ENCODE measurements around the gene ATAD3A.

DNA sequence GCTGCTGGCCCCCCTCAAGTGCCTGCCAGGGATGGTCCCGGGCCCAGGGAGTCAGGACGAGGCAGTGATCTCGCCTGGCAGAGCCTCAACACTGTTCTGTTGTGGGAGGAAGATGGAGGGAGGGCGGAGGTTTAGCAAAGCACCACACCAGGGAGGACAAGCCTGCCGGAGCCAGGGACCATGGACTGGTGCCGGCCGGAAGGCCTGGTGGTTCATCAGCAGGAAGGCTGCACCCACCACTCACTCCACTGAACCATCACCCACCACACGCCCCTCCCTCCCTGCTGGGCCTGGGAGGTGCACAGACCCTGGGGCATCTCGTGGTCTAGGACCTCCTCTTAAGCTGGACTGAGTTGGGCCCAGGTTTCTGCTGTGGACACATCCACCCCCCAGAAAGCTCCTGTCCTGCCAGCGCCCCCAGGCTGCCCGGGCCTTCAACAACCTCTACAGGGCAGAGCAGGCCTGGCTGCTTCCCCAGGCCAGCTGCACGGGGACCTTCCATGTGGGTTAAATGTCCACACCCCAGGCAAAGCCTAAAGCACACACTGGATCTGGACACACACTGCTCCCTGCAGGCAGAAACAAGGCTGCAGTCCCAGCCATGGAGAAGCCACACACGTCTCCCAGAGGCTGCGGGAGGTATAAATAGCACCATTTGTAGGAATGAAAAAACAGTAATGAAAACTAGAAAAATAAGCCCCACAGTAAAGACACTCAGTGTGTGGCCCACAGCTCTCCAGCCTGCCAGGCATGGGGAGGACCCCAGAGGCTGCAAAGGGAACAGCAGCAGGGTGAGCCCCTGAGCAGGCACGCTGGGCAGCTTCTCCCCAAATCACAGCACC lies 38.9 kb downstream of the ATAD3A start:
- TF ChIP-seq CEBPB (IDR thresholded peaks at IDR 0.05) (no peak), EP300 (IDR thresholded peaks at IDR 0.05; ENCODE audit: borderline replicate concordance) (no peak), FOXM1 (IDR thresholded peaks at IDR 0.05; ENCODE audit: borderline replicate concordance, low read depth) (no peak), YY1 (IDR thresholded peaks at IDR 0.05; ENCODE audit: low read depth) (no peak), ZBTB7A (IDR thresholded peaks at IDR 0.05; ENCODE audit: low read depth) (no peak), RAD21 (IDR thresholded peaks at IDR 0.05; ENCODE audit: low read depth) (0 out of 2 replicates have a peak, but pooled peaks have one; percentile 7)
